GM18502 (cell line): Measurements from ENCODE around the gene ZNF334.

ENCODE experiments used
- ATAC-seq: cut with Tn5 transposase; IDR thresholded peaks from one replicate; pipeline ENCODE4 v1.9.1; 2021; ENCODE audit warnings: mild to moderate bottlenecking; ENCODE audit not compliant: unreplicated experiment, poor library complexity

ZNF334 gene

GRCh38 chr20:46512943-46513844, at the start of gene ZNF334:
Gene ZNF334, minus strand, starts transcription at chr20:46513559. Its CDS starts 1,457 bp downstream, at chr20:46512102.
- no peak for ATAC-seq

- ATAC-seq: no peak
These were observed 49.2 kb upstream of the ZNF334 start for GRCh38 chr20:46562373-46563169.

GRCh38 chr20:46562009-46562372, 48.6 kb upstream of the ZNF334 start:
- ATAC-seq: no peak

GRCh38 chr20:46559685-46560440, 46.5 kb upstream of the ZNF334 start:
- ATAC-seq: no peak

- no peak for ATAC-seq
These were observed 45.6 kb upstream of the ZNF334 start for GRCh38 chr20:46559001-46559400.

- ATAC-seq: no peak
These were observed 45.2 kb upstream of the ZNF334 start for GRCh38 chr20:46558511-46558959.

GRCh38 chr20:46557231-46557956, 44.0 kb upstream of the ZNF334 start:
- ATAC-seq: no peak

- ATAC-seq: no peak
These were observed 42.1 kb upstream of the ZNF334 start for GRCh38 chr20:46555370-46555956.

GRCh38 chr20:46554828-46555227, 41.5 kb upstream of the ZNF334 start:
- no peak for ATAC-seq

- ATAC-seq: no peak
These were observed 40.6 kb upstream of the ZNF334 start for GRCh38 chr20:46553926-46554325.

- ATAC-seq: peak; percentile 83
These were observed 39.4 kb upstream of the ZNF334 start for GRCh38 chr20:46552460-46553420.

GRCh38 chr20:46551522-46552381, 38.4 kb upstream of the ZNF334 start:
- no peak for ATAC-seq

- no peak for ATAC-seq
These were observed 37.1 kb upstream of the ZNF334 start, which contains the start of gene OCSTAMP for GRCh38 chr20:46550461-46550860. Gene OCSTAMP, minus strand, starts transcription at chr20:46550654. Its CDS starts 94 bp downstream, at chr20:46550560.

GRCh38 chr20:46549188-46549972, 36.0 kb upstream of the ZNF334 start:
- no peak for ATAC-seq

GRCh38 chr20:46548688-46549087, 35.3 kb upstream of the ZNF334 start:
- no peak for ATAC-seq

- no peak for ATAC-seq
These were observed 34.6 kb upstream of the ZNF334 start for GRCh38 chr20:46547995-46548394.

GRCh38 chr20:46546936-46547335, 33.6 kb upstream of the ZNF334 start:
- no peak for ATAC-seq
